ENCODE data around the gene MBNL2. TPM values are rescaled to one million over a fixed set of nuclear protein-coding genes. Genes with fewer than 3 reads are reported as not detected.

Gene MBNL2
- total and polyA plus RNA-seq, 10 of the 15 experiments (the other 5 are each of a cell fraction or from before 2014, with no cell fraction given), result 1.6 to 9.7 (median 6.7) TPM

DNA sequence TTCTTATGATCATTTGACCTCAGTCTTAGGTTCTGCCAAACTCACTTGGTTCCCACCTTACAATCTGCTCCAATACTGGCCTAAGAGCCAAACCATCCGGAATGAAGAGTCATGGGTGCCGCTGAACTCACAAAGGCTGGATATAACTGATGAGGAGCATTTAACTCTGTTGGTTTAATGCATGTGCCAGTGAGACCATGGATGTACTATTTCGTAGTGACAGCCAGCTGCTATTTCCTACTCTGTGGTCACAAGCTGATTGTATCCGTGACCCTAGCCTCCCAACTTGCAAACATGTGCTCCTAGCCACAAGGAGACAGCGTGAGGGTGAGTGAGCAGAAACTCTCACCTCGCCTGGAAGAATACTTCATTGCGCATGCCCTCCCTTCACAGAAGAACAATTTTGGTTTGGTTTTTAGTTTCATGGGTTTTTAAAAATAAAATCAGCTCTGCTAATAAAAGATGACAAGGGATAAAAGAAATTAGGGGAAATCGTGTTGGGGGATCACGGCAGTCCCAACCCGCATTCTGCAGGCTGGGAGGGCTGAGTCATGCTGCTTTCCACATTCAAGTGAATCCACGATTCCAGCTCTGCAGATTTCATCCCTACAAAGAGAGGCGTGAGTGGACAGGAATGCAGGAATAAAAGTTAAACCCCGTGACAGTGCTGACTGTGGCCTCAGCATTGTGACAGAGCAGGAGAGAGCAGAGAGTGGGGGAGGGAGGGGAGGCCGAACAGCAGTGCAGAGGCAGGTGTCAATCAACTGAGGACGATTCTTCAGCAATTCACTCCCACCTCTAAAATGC is 145.1 kb downstream of the MBNL2 start:
- POLR2A ChIA-PET, result no interaction called here
- no peak for DNase-seq (ENCODE audit: low read depth, low spot score)
- Histone ChIP-seq H3K9ac (ENCODE audit: control insufficient read depth, insufficient read depth, low read length) (no peak overlapping the region), H3K4me2 (ENCODE audit: control insufficient read depth, insufficient read depth) (peak overlapping the region; percentile 3; the same call in 1 of the 2 replicates), H3K27me3 (replicated peaks in 1 of 2; ENCODE audit: control insufficient read depth in 2 of 2, insufficient read depth in 2 of 2, low read length in 1 of 2) (no peaks in the 10 kb centered on the region), H4K20me1 (ENCODE audit: control insufficient read depth, insufficient read depth) (no peaks in the 10 kb centered on the region), H3K79me2 (ENCODE audit: control insufficient read depth, insufficient read depth, low read length) (no peaks in the 10 kb centered on the region), H3K36me3 (ENCODE audit: control insufficient read depth in 2 of 2, insufficient read depth in 2 of 2, low read length in 1 of 2) (no peaks in the 10 kb centered on the region; a peak in 1 of 4 replicates), H2AFZ (ENCODE audit: control insufficient read depth, low read depth, low read length) (no peak overlapping the region), H3K9me3 (replicated peaks; ENCODE audit: control insufficient read depth, insufficient read depth, low read length) (no peaks in the 10 kb centered on the region), H3K4me1 (ENCODE audit: control insufficient read depth, insufficient read depth, low read length) (peaks cover 3% of the 10 kb centered on the region; the same call in 1 of the 2 replicates), H3K27ac (ENCODE audit: control insufficient read depth, insufficient read depth) (no peak overlapping the region), H3K4me3 (no peak overlapping the region)
- in situ Hi-C loops (cut with MboI), result no loop called here
- no TSS peak for BruUV-seq (replicated peaks)
- 44% methylated on average over 15 of the region's 15 CpGs for WGBS (ENCODE audit: insufficient coverage, insufficient replicate concordance, low lambda C conversion rate, missing lambda C conversion rate)
- intact Hi-C loops (cut with micrococcal nuclease; ENCODE audit: unreplicated experiment), result loop anchor here (10.0 kb wide), 1 partner anchor 208 kb away; no protein-coding TSS in a partner anchor
- ATAC-seq, result no peak
- RAD21 ChIA-PET (ENCODE audit: unreplicated experiment), result interaction anchor here (1.4 kb wide), 1 partner anchor 208 kb away, joined by 5 read pairs; no protein-coding TSS in a partner anchor
- CTCF ChIA-PET, result interaction anchor here (1.6 to 5.4 kb wide), 3 partner anchors 7 to 258 kb away, joined by 3 to 37 read pairs (median 6); no protein-coding TSS in a partner anchor
- no peak for FAIRE-seq
- SMC1A ChIA-PET (ENCODE audit: uncharacterized antibody, unreplicated experiment), result interaction anchor here (1.1 kb wide), 1 partner anchor 9 kb away, joined by 5 read pairs; no protein-coding TSS in a partner anchor
- no peak for TF ChIP-seq GATAD2B (conservative IDR thresholded peaks at IDR 0.05; ENCODE audit: low read depth)
- TF ChIP-seq, protein P1, sequence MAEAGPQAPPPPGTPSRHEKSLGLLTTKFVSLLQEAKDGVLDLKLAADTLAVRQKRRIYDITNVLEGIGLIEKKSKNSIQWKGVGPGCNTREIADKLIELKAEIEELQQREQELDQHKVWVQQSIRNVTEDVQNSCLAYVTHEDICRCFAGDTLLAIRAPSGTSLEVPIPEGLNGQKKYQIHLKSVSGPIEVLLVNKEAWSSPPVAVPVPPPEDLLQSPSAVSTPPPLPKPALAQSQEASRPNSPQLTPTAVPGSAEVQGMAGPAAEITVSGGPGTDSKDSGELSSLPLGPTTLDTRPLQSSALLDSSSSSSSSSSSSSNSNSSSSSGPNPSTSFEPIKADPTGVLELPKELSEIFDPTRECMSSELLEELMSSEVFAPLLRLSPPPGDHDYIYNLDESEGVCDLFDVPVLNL (IDR thresholded peaks at IDR 0.05; ENCODE audit: low read depth, low read length), result no peak
- TF ChIP-seq MTA2 (IDR thresholded peaks at IDR 0.05; ENCODE audit: low read depth), result no peak
- no peak for TF ChIP-seq FOXM1 (IDR thresholded peaks at IDR 0.05; ENCODE audit: low read depth, low read length)
- no peak for TF ChIP-seq TAF1 (IDR thresholded peaks at IDR 0.05; ENCODE audit: borderline replicate concordance, low read depth, low read length)
- TF ChIP-seq, protein P2, sequence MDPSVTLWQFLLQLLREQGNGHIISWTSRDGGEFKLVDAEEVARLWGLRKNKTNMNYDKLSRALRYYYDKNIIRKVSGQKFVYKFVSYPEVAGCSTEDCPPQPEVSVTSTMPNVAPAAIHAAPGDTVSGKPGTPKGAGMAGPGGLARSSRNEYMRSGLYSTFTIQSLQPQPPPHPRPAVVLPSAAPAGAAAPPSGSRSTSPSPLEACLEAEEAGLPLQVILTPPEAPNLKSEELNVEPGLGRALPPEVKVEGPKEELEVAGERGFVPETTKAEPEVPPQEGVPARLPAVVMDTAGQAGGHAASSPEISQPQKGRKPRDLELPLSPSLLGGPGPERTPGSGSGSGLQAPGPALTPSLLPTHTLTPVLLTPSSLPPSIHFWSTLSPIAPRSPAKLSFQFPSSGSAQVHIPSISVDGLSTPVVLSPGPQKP (IDR thresholded peaks at IDR 0.05; ENCODE audit: low read depth, low read length), result no peak
- TF ChIP-seq E4F1 (IDR thresholded peaks at IDR 0.05; ENCODE audit: borderline replicate concordance, partially characterized antibody), result no peak
- TF ChIP-seq CEBPB (IDR thresholded peaks at IDR 0.05; ENCODE audit: borderline replicate concordance in 1 of 2, low read depth in 2 of 2, low read length in 2 of 2), result no peak
- TF ChIP-seq NFYA (IDR thresholded peaks at IDR 0.05; ENCODE audit: borderline replicate concordance, low read depth, low read length), result no peak
- no peak for TF ChIP-seq SREBF2 (IDR thresholded peaks at IDR 0.05; ENCODE audit: low read length)
- TF ChIP-seq JUNB (IDR thresholded peaks at IDR 0.05), result no peak
- no peak for TF ChIP-seq HDGF (IDR thresholded peaks at IDR 0.05)
- TF ChIP-seq, protein P3, sequence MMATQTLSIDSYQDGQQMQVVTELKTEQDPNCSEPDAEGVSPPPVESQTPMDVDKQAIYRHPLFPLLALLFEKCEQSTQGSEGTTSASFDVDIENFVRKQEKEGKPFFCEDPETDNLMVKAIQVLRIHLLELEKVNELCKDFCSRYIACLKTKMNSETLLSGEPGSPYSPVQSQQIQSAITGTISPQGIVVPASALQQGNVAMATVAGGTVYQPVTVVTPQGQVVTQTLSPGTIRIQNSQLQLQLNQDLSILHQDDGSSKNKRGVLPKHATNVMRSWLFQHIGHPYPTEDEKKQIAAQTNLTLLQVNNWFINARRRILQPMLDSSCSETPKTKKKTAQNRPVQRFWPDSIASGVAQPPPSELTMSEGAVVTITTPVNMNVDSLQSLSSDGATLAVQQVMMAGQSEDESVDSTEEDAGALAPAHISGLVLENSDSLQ (IDR thresholded peaks at IDR 0.05), result peak; percentile 35; the same call in 1 of the 2 replicates
- no peak for TF ChIP-seq ASH2L (IDR thresholded peaks at IDR 0.05; ENCODE audit: borderline replicate concordance, low read depth)
- TF ChIP-seq CREB1 (IDR thresholded peaks at IDR 0.05; ENCODE audit: low read depth), result no peak
- TF ChIP-seq NFIC (IDR thresholded peaks at IDR 0.05; ENCODE audit: low read depth, low read length), result 0 out of 2 replicates have a peak, but pooled peaks have one; percentile 23
- no peak for TF ChIP-seq CHD4 (IDR thresholded peaks at IDR 0.05)
- peak; percentile 74 for TF ChIP-seq RUNX3 (IDR thresholded peaks at IDR 0.05; ENCODE audit: low read length)
- no peak for TF ChIP-seq RBBP5 (conservative IDR thresholded peaks at IDR 0.05)

All from GM12878 (cell line).